ENCODE data around the gene PCDH9. TPM values are rescaled to one million over a fixed set of nuclear protein-coding genes. Genes with fewer than 3 reads are reported as not detected.

Gene PCDH9
- total and polyA plus RNA-seq, 3 donors from 2014 or later, result 2.3 to 4.6 (median 3.5) TPM

DNA sequence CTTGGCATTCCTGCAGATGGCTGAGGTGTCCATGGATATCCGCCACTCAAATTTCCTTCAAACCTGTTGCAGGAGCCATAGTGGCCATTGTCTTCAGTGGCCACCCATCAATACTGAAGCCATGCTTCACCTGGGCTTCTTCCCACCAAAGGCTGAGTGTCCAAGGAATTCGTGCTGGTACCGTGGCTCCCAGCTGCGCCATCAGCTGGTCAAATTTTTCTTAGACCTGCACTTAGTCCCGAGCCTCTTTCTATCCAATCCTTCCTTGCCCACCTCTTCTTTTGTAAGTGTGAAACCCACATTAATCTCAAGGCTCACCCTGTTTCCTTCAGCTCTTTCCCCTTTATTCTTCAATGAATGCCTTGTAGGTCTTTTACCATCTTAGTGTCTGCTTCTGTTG is 152.1 kb downstream of the PCDH9 start:
- Histone ChIP-seq H3K4me3 (no peak overlapping the region), H3K27me3 (no peaks in the 10 kb centered on the region), H3K27ac (no peak overlapping the region), H3K4me1 (no peaks in the 10 kb centered on the region), H3K36me3 (ENCODE audit: low read depth, missing control alignments) (no peaks in the 10 kb centered on the region), H3K9me3 (no peaks in the 10 kb centered on the region)
- 92 to 98% methylated on average over 5 of the region's 5 CpGs for WGBS, 2 donors
- no peak for TF ChIP-seq POLR2A (IDR thresholded peaks at IDR 0.05)
- TF ChIP-seq, protein P1, sequence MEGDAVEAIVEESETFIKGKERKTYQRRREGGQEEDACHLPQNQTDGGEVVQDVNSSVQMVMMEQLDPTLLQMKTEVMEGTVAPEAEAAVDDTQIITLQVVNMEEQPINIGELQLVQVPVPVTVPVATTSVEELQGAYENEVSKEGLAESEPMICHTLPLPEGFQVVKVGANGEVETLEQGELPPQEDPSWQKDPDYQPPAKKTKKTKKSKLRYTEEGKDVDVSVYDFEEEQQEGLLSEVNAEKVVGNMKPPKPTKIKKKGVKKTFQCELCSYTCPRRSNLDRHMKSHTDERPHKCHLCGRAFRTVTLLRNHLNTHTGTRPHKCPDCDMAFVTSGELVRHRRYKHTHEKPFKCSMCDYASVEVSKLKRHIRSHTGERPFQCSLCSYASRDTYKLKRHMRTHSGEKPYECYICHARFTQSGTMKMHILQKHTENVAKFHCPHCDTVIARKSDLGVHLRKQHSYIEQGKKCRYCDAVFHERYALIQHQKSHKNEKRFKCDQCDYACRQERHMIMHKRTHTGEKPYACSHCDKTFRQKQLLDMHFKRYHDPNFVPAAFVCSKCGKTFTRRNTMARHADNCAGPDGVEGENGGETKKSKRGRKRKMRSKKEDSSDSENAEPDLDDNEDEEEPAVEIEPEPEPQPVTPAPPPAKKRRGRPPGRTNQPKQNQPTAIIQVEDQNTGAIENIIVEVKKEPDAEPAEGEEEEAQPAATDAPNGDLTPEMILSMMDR (IDR thresholded peaks at IDR 0.05), result no peak
- no peak for DNase-seq
- intact Hi-C loops (cut with DNase I; ENCODE audit: low total_unique reads), result no loop called here

DNA sequence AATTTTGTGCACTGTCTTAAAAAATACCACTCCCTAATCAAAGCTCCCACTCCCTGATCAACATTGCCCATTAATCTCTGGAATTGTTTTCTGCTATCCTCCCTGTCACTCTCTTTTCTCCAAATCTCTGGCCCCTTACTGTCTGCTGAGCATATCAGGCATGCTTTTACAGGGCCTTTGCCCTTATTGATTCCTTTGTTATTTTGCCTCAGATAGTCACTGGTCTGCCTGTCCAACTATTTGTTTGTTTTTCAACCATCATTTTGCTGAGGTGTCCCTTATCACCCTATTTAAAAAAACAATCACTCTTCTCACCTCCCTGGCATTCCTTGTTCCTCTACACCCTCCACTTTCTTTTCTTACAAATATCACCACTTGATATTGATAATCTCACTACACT is 153.0 kb downstream of the PCDH9 start:
- H3K4me1 ChIP-seq, result no peaks in the 10 kb centered on the region
- no peak for DNase-seq
- TF ChIP-seq, protein P1 (IDR thresholded peaks at IDR 0.05), result no peak
- TF ChIP-seq POLR2A (IDR thresholded peaks at IDR 0.05), result no peak
- no peaks in the 10 kb centered on the region for H3K36me3 ChIP-seq (ENCODE audit: low read depth, missing control alignments)
- H3K4me3 ChIP-seq, result no peak overlapping the region
- intact Hi-C loops (cut with DNase I; ENCODE audit: low total_unique reads), result no loop called here
- no peaks in the 10 kb centered on the region for H3K27me3 ChIP-seq
- no peaks in the 10 kb centered on the region for H3K9me3 ChIP-seq
- no peak overlapping the region for H3K27ac ChIP-seq

DNA sequence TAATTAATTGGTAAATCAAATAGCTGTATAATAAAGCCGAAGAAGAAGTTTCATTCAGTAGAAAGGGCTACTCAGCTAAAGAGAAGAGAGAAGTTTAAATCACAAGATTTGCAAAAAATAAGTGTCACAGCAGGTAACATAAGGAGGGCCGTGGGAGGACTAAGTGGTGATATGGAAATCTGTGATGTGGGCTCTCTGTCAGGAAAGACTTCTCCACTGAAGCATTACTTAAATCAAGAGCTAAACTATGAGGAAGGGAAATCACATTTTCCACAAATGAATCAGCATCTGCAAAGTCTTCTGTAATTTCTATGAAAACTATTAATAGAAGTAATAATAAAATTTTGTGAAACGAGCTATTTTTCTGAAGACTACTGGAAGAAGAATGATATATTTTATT is 153.8 kb downstream of the PCDH9 start:
- DNase-seq, result no peak
- intact Hi-C loops (cut with DNase I; ENCODE audit: low total_unique reads), result no loop called here

DNA sequence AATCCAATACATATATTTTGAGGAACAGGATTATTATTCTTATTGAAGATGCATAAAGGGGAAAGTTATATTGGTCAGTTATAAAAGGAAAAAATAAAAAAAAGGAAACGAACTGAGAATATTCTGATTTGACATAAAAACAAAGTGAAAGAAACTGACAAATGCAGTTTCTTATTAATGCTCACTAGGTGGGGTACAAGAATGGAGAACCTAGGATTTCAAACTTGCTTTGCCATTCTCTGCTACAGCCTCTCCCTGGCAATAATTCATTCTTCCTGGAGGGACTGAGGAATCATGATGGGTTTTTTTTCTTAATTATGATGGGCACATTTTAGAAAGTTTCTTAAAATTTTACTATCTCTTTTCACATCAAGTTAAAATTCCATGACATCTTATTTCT is 154.9 kb downstream of the PCDH9 start:
- Histone ChIP-seq H3K27me3 (no peaks in the 10 kb centered on the region), H3K4me3 (no peak overlapping the region), H3K36me3 (ENCODE audit: low read depth, missing control alignments) (no peaks in the 10 kb centered on the region), H3K4me1 (no peaks in the 10 kb centered on the region), H3K27ac (no peak overlapping the region), H3K9me3 (no peaks in the 10 kb centered on the region)
- 25 to 40% methylated on average over 1 of the region's 1 CpG for WGBS, 2 donors
- DNase-seq, result no peak
- TF ChIP-seq, protein P1 (IDR thresholded peaks at IDR 0.05), result no peak
- no peak for TF ChIP-seq POLR2A (IDR thresholded peaks at IDR 0.05)
- intact Hi-C loops (cut with DNase I; ENCODE audit: low total_unique reads), result no loop called here

More for the DNA sequence above, 153.8 kb downstream of the PCDH9 start:
- Histone ChIP-seq H3K4me1 (no peaks in the 10 kb centered on the region), H3K4me3 (no peak overlapping the region), H3K27me3 (no peaks in the 10 kb centered on the region), H3K36me3 (ENCODE audit: low read depth, missing control alignments) (no peaks in the 10 kb centered on the region), H3K9me3 (no peaks in the 10 kb centered on the region), H3K27ac (no peak overlapping the region)
- 82 to 88% methylated on average over 3 of the region's 3 CpGs for WGBS, 2 donors
- TF ChIP-seq POLR2A (IDR thresholded peaks at IDR 0.05), result no peak
- TF ChIP-seq, protein P1 (IDR thresholded peaks at IDR 0.05), result no peak

DNA sequence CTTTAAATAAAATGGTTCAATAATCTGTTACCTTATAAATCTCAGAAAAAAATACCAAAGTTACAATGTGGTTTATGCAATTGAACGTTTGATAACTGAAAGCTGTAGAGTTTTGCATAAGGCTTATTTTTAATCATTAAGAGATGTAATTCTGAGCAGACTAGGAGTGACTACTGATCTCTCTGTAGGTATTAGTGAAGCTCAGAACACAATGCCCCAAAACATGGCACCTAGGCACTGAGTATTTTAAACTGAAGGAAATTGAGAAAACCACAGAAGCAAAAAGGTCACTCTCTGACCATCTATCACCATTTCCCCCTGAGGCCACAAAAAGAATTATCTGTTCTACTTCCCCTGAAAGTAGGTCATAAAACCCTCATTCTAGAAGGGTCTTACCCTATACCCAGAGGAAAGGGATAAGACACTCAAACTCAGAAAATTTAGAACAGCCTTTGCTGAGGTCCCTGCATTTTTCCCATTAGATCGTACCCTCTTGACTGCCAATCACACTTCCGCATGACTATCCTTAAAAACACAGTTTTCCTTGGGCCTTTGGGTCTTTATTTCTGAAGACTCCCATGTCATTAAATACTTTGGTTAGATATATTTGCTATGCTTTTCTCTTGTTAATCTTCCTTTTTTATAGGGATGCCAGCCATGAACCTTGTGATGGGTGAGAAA is 158.1 kb downstream of the PCDH9 start:
- TF ChIP-seq POLR2A (IDR thresholded peaks at IDR 0.05), result no peak
- TF ChIP-seq, protein P1 (IDR thresholded peaks at IDR 0.05), result no peak
- no peaks in the 10 kb centered on the region for H3K27me3 ChIP-seq
- 88 to 94% methylated on average over 3 of the region's 3 CpGs for WGBS, 2 donors
- H3K36me3 ChIP-seq (ENCODE audit: low read depth, missing control alignments), result no peaks in the 10 kb centered on the region
- H3K4me3 ChIP-seq, result no peak overlapping the region
- intact Hi-C loops (cut with DNase I; ENCODE audit: low total_unique reads), result no loop called here
- no peak for DNase-seq
- no peaks in the 10 kb centered on the region for H3K9me3 ChIP-seq
- H3K27ac ChIP-seq, result no peak overlapping the region
- H3K4me1 ChIP-seq, result no peaks in the 10 kb centered on the region
